Activated CD4-positive, alpha-beta T cell treated with anti-CD3 and anti-CD28 coated beads, Interleukin-2, amount 50 U/mL, for 1 hour (primary cell): ENCODE results near the gene KRTAP10-5.
"Not testable (repeated sequence)": the region's sequence is repeated elsewhere in the genome, so short reads cannot be mapped to it uniquely, and the experiment has no call there.

Source experiments
- DNase-seq: peaks from one replicate; pipeline ENCODE4 v3.0.0-alpha.2; 2020

Gene KRTAP10-5

DNA sequence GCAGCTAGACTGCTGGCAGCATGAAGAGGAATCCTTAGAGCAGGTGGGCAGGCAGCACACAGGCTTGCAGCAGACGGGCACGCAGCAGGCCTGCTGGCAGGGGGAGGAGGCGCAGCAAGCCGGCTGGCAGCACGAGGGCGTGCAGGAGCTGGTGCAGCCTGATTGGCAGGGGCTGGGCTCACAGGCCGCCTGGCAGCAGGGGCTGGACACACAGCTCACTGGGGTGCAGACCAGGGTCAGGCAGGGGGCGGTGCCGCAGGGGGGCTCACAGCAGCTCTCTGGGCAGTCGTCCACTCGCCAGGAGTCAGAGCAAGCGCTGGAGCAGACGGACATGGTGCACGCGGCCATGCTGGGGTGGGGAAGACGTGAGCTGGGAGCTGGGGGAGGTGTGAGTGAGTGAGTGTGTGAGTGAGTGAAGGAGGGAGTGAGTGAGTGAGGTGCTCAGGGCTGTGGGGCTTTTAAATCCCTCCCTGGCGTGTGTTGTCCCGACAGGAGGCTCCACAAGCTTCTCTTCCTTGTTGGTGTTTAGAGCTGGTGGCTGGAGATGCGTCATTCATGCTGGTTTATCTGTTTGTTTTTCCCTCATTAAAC is at the start of gene KRTAP10-5:
Gene KRTAP10-5, minus strand, starts transcription at position 374 of the 591 bp plus-strand sequence. Its CDS starts 26 bp downstream, at position 348.
- not testable (repeated sequence) for DNase-seq

DNA sequence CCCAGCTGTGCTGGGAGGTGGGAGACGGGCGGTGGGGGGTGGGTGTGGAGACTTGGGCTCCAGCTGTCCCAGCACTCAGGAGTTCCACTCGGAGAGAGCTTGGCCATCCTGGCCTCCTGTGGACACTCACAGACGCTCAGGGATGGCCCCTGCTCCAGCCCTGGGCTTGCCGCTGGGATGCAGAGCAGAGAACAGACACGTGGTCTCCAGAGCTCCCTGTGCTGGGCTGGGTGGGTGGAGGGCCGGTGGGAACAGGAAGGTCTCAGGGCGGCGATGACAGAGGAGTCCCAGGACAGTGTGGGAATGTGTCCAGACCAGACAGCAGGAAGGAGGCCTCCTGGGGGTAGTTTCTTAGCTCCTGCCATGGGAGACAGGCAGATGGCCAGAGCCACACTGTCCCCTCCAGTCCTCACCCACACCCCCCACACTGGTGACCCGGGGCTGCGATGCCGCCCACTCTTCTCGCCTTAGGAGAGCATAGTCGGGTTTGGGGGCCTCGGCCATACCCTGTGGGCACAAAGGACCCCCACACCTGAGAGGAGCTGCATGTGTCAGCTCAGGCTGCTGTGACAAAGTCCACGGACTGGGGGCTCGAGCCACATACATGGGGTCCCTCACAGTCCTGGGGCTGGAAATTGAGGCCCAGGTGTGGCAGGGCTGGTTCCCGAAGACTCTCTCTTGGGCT is 48.4 kb upstream of the KRTAP10-5 start:
- no peak for DNase-seq

GRCh38 chr21:44627831-44628233 is 47.4 kb upstream of the KRTAP10-5 start:
- DNase-seq: not testable (repeated sequence)

DNA sequence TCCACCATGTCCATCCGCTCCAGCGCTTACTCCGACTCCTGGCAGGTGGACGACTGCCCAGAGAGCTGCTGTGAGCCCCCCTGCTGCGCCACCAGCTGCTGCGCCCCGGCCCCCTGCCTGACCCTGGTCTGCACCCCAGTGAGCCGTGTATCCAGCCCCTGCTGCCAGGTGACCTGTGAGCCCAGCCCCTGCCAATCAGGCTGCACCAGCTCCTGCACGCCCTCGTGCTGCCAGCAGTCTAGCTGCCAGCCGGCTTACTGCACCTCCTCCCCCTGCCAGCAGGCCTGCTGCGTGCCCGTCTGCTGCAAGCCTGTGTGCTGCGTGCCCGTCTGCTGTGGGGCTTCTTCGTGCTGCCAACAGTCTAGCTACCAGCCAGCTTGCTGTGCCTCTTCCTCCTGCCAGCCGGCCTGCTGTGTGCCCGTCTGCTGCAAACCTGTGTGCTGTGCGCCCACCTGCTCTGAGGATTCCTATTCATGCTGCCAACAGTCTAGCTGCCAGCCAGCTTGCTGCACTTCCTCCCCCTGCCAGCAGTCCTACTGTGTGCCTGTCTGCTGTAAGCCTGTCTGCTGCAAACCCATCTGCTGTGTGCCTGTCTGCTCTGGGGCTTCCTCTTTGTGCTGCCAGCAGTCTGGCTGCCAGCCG is 46.9 kb upstream of the KRTAP10-5 start:
- not testable (repeated sequence) for DNase-seq

DNA sequence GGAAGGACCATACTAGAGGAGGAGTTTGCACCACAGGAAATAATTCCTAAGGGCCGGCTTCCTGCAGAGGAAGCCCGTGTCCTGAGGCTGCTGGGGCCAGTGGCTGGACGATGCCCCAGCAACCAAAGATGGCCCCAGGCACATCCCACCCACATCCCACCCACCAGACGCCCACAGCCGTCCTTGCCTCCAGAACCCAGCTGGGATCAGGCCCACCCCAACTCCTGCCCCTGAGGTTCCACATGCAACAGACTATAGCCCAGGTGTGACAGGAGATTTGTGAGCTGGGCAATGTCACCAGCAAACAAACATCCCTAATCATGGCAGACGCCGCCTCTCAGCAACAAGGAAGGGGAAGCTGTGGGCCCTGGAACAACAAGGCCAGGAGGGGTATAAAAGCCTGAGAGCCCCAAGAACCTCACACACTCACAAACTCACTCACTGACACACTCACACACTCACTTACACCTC is 46.3 kb upstream of the KRTAP10-5 start, which contains the start of gene KRTAP10-9:
Gene KRTAP10-9, plus strand, starts transcription at position 421 of the 471 bp plus-strand sequence. CDS start 79 bp downstream, outside the sequence.
- no peak for DNase-seq

- DNase-seq: no peak
Observed at GRCh38 chr21:44626262-44626661, 45.9 kb upstream of the KRTAP10-5 start.

DNA sequence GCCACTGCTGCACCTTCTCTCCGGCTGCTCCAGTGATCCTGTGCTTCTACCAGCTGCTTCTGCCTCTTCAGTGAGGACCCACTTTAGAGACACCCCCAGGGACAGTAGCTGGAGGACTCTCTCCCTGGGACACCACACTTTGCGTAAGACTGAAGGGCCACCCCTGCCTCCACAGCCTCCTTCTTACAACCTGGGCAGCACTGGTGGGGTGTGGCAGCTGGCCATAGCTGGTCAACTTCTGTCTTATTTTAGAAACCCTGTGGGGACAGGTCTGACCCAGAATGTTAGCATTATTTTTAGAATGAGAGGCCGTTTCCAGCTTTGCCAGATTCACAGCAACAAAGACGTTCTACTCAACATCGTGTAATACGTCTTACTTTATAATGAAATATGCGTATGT is 45.4 kb upstream of the KRTAP10-5 start:
- DNase-seq: no peak

DNA sequence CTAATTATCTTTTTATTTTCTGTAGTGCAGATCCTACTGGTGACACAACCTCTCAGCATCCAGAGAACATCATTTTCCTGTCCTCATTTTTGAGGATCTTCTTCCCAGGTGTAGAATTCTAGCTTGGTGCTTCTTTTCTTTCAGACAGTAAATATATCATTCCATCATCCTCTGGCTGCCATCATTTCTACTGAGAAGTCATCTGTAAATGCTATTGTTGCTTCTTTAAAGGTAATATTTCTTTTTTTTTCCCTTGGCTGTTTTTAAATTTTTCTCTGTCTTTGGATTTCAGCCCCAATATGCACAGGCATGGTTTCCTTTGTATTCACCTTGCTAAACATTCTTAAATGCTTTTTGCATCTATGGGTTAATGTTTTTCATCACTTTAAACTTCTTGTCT is 43.2 kb upstream of the KRTAP10-5 start:
- no peak for DNase-seq

GRCh38 chr21:44619886-44620285 is 39.5 kb upstream of the KRTAP10-5 start:
- DNase-seq: no peak

GRCh38 chr21:44618909-44619308 is 38.5 kb upstream of the KRTAP10-5 start:
- DNase-seq: peak; percentile 51

DNA sequence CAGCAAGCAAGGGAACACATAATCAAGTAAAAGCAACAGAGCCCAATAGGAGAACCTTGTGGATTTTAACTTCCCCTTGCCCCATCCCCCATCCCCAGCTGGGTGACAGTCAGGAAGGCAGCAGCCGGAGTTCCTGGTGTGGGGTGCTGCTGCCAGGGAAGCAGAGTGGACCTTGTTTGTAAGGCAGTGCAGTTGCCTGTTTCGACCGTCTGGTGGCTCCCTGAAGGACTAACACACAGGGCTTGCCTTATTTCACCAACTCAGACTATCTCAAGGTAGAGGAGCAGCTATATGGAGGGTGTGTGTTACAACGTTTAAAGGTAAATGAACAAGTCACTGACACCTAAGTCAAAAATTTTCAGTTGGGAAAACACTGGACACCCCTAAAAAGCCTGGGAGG is 38.1 kb upstream of the KRTAP10-5 start:
- DNase-seq: no peak

GRCh38 chr21:44617071-44617501 is 36.7 kb upstream of the KRTAP10-5 start:
- no peak for DNase-seq

GRCh38 chr21:44616591-44616926 is 36.2 kb upstream of the KRTAP10-5 start:
- no peak for DNase-seq

DNA sequence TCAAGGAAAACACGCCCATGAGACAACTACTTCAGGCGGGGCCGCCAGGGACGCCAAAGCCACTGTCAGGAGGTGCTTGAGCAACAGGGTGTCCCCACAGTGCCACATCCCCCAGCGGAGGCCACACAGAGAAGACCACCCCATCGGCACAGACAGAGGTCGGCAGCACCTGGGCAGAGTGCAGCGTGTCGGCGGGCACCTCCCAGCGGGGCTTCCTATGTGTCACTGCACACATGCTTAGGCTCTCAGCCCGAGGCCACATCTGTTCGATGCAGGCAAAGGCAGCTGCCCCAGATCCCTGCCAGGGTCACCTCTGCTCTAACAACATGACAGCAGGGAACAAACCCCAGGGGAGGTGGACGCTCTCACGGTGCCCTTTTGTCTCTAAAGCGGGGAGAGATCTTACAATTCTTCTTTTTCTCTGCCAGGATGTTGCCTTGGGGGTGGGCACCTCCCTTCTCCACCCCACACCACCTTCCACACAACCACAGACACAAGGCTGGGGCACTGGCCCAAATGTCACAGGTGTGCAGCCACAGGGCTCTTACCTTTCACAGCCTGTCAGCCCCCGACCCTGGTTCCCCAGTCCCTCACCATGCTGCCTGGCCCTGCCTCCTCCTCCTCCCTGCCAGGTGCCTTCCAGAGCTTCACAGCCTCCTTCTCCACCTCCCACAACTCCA is 35.6 kb upstream of the KRTAP10-5 start:
- no peak for DNase-seq

- DNase-seq: no peak
Observed at GRCh38 chr21:44615466-44615865, 35.1 kb upstream of the KRTAP10-5 start.

GRCh38 chr21:44614961-44615391 is 34.6 kb upstream of the KRTAP10-5 start:
- DNase-seq: no peak

DNA sequence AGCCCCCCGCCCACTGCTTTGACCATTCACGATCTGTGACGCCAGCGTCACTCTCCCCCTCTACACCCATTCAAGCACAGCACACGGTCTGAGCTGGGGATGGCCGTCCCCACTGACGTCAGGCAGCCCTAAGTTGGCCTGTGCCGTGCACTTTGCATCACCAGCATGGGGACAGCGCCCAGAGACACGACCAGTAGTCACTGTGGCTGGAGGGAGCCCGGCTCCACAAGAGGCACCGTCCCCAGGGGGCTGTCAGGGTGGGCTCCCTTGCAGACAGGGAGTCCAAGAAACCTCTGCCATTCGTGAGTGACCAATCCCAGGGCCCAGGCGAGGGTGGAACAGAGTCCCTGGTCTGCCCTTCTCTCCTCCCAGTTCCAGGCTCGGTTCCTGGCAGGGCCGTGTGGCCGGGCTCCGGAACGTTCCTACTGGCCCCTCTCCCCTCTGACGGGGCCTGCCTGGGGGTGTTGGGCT is 33.8 kb upstream of the KRTAP10-5 start:
- DNase-seq: no peak

DNA sequence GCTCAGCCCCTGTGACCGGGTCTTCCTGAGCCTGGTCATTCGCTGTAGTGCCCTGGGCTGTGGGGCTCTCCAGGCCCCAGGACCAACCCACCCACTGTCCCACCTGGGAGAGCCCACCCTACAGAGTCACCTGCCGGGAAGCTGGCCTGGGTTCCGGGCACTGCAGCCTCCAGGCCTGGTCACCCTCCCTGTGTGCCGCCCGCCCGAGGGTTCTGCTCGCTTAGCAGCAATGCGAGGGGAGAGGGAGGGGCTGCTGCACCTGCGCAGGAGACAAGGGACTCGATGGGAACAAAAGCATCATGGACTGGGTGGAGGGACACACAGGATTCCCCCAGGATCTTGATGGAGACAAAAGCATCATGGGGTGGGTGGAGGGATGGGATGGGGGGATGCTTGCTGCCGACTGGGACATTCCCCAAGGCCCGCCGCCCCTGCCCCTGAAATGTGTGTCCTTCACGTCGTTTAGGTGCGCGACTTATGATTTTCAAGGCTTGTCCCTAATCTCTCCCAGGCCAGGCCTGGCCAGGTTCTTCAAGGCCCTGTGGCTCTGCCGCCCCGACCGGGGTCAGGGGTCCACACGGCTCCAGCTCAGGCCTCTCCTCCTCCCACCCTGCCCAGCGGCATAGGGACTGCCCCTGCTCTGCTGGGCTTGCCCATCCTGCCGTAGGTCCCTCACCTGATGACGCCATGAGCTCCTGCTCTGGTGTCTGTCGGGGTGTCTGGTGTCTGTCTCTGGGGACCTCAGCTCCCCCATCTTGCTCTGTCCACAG is 33.2 kb upstream of the KRTAP10-5 start:
- DNase-seq: no peak

DNA sequence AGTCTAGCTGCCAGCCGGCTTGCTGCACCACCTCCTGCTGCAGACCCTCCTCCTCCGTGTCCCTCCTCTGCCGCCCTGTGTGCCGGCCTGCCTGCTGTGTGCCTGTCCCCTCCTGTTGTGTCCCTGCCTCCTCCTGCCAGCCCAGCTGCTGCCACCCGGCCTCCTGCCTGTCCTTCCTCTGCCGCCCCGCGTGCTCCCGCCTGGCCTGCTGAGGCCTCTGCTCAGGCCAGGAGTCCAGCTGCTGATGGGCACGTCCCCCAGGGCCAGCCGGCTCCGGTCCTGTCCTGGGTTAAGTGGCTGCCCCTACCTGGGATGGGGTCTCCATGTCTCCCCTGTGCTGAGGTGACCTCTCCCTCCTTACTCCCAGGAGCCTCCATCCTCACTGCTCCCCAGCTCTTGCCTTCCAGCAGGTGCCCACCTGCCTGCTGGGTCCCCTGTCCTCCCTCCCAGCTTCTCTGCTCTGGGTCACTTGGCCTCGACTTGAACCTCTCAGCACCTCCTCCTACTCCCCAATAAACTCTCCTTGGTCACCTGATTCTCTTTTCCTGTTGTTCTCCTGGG is 32.3 kb upstream of the KRTAP10-5 start:
- no peak for DNase-seq

GRCh38 chr21:44612029-44612486 is 31.7 kb upstream of the KRTAP10-5 start, which contains the start of gene KRTAP10-8:
Gene KRTAP10-8, plus strand, starts transcription at chr21:44612079. Its CDS starts 22 bp downstream, at chr21:44612101.
- no peak for DNase-seq

GRCh38 chr21:44611551-44611950 is 31.1 kb upstream of the KRTAP10-5 start:
- no peak for DNase-seq
